ENCODE data around the gene GPR161.

Gene GPR161

GRCh38 chr1:168146160-168146539 is 9.4 kb upstream of the GPR161 start:
- DNase-seq = no peak

- DNase-seq = peak; percentile 79
Observed at GRCh38 chr1:168145184-168146159, 8.7 kb upstream of the GPR161 start.

GRCh38 chr1:168141871-168142385 is 5.2 kb upstream of the GPR161 start:
- no peak for DNase-seq

GRCh38 chr1:168139070-168139469 is 2.3 kb upstream of the GPR161 start:
- DNase-seq = no peak

GRCh38 chr1:168138134-168138533 is 1.4 kb upstream of the GPR161 start:
- no peak for DNase-seq

- DNase-seq = no peak
Observed at GRCh38 chr1:168137515-168137821, 738 bp upstream of the GPR161 start.

GRCh38 chr1:168135921-168136708 is 615 bp downstream of the GPR161 start:
- no peak for DNase-seq

- DNase-seq = no peak
Observed at GRCh38 chr1:168135116-168135920, 1.4 kb downstream of the GPR161 start.

GRCh38 chr1:168134642-168135041 is 2.1 kb downstream of the GPR161 start:
- DNase-seq = no peak

- DNase-seq = no peak
Observed at GRCh38 chr1:168134132-168134531, 2.6 kb downstream of the GPR161 start.

GRCh38 chr1:168129933-168130332 is 6.8 kb downstream of the GPR161 start:
- no peak for DNase-seq

- no peak for DNase-seq
Observed at GRCh38 chr1:168127503-168127902, 9.2 kb downstream of the GPR161 start.

- DNase-seq = no peak
Observed at GRCh38 chr1:168125051-168125450, 11.7 kb downstream of the GPR161 start.

GRCh38 chr1:168121401-168122011 is 15.2 kb downstream of the GPR161 start:
- no peak for DNase-seq

- DNase-seq = no peak
Observed at GRCh38 chr1:168119750-168120149, 17.0 kb downstream of the GPR161 start.

- DNase-seq = no peak
Observed at GRCh38 chr1:168116327-168116799, 20.4 kb downstream of the GPR161 start.

GRCh38 chr1:168114845-168115244 is 21.9 kb downstream of the GPR161 start:
- no peak for DNase-seq

- no peak for DNase-seq
Observed at GRCh38 chr1:168112673-168113305, 23.9 kb downstream of the GPR161 start.

- DNase-seq = no peak
Observed at GRCh38 chr1:168110896-168111545, 25.7 kb downstream of the GPR161 start.

- DNase-seq = no peak
Observed at GRCh38 chr1:168106274-168106673, 30.5 kb downstream of the GPR161 start.

- DNase-seq = no peak
Observed at GRCh38 chr1:168105846-168106245, 30.9 kb downstream of the GPR161 start.

All from CD4-positive, alpha-beta T cell treated with Interferon gamma for 1 hour (primary cell).